ENCODE results near the gene PROSER1. TPM values are rescaled to one million over a fixed set of nuclear protein-coding genes. Genes with fewer than 3 reads are reported as not detected.
A peak's percentile ranks its signal among the peaks of the same experiment; 100 is the strongest.

The PROSER1 gene
- total and polyA plus RNA-seq, 9 of the 15 experiments (the other 6 are each of a cell fraction or from before 2014, with no cell fraction given) = 9.2 to 36.2 (median 10.4) TPM

- TF ChIP-seq SNRNP70 (optimal IDR thresholded peaks at IDR 0.05; ENCODE audit: low read depth, low read length) = no peak
- no peak for TF ChIP-seq SNIP1 (IDR thresholded peaks at IDR 0.05; ENCODE audit: low read depth)
- TF ChIP-seq NCOR1 (IDR thresholded peaks at IDR 0.05) = no peak
- 0 out of 2 replicates have a peak, but pooled peaks have one; percentile 43 for TF ChIP-seq ETS1 (conservative IDR thresholded peaks at IDR 0.05; ENCODE audit: control insufficient read depth, low read depth, low read length)
- no peak for TF ChIP-seq TRIM28 (IDR thresholded peaks at IDR 0.05)
- no peak for TF ChIP-seq ZNF212 (CRISPR knock-in tag; IDR thresholded peaks at IDR 0.05)
- TF ChIP-seq, protein P1, sequence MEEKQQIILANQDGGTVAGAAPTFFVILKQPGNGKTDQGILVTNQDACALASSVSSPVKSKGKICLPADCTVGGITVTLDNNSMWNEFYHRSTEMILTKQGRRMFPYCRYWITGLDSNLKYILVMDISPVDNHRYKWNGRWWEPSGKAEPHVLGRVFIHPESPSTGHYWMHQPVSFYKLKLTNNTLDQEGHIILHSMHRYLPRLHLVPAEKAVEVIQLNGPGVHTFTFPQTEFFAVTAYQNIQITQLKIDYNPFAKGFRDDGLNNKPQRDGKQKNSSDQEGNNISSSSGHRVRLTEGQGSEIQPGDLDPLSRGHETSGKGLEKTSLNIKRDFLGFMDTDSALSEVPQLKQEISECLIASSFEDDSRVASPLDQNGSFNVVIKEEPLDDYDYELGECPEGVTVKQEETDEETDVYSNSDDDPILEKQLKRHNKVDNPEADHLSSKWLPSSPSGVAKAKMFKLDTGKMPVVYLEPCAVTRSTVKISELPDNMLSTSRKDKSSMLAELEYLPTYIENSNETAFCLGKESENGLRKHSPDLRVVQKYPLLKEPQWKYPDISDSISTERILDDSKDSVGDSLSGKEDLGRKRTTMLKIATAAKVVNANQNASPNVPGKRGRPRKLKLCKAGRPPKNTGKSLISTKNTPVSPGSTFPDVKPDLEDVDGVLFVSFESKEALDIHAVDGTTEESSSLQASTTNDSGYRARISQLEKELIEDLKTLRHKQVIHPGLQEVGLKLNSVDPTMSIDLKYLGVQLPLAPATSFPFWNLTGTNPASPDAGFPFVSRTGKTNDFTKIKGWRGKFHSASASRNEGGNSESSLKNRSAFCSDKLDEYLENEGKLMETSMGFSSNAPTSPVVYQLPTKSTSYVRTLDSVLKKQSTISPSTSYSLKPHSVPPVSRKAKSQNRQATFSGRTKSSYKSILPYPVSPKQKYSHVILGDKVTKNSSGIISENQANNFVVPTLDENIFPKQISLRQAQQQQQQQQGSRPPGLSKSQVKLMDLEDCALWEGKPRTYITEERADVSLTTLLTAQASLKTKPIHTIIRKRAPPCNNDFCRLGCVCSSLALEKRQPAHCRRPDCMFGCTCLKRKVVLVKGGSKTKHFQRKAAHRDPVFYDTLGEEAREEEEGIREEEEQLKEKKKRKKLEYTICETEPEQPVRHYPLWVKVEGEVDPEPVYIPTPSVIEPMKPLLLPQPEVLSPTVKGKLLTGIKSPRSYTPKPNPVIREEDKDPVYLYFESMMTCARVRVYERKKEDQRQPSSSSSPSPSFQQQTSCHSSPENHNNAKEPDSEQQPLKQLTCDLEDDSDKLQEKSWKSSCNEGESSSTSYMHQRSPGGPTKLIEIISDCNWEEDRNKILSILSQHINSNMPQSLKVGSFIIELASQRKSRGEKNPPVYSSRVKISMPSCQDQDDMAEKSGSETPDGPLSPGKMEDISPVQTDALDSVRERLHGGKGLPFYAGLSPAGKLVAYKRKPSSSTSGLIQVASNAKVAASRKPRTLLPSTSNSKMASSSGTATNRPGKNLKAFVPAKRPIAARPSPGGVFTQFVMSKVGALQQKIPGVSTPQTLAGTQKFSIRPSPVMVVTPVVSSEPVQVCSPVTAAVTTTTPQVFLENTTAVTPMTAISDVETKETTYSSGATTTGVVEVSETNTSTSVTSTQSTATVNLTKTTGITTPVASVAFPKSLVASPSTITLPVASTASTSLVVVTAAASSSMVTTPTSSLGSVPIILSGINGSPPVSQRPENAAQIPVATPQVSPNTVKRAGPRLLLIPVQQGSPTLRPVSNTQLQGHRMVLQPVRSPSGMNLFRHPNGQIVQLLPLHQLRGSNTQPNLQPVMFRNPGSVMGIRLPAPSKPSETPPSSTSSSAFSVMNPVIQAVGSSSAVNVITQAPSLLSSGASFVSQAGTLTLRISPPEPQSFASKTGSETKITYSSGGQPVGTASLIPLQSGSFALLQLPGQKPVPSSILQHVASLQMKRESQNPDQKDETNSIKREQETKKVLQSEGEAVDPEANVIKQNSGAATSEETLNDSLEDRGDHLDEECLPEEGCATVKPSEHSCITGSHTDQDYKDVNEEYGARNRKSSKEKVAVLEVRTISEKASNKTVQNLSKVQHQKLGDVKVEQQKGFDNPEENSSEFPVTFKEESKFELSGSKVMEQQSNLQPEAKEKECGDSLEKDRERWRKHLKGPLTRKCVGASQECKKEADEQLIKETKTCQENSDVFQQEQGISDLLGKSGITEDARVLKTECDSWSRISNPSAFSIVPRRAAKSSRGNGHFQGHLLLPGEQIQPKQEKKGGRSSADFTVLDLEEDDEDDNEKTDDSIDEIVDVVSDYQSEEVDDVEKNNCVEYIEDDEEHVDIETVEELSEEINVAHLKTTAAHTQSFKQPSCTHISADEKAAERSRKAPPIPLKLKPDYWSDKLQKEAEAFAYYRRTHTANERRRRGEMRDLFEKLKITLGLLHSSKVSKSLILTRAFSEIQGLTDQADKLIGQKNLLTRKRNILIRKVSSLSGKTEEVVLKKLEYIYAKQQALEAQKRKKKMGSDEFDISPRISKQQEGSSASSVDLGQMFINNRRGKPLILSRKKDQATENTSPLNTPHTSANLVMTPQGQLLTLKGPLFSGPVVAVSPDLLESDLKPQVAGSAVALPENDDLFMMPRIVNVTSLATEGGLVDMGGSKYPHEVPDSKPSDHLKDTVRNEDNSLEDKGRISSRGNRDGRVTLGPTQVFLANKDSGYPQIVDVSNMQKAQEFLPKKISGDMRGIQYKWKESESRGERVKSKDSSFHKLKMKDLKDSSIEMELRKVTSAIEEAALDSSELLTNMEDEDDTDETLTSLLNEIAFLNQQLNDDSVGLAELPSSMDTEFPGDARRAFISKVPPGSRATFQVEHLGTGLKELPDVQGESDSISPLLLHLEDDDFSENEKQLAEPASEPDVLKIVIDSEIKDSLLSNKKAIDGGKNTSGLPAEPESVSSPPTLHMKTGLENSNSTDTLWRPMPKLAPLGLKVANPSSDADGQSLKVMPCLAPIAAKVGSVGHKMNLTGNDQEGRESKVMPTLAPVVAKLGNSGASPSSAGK (IDR thresholded peaks at IDR 0.05) = peak; percentile 92
- TF ChIP-seq ZNF41 (CRISPR knock-in tag; conservative IDR thresholded peaks at IDR 0.05) = no peak
- TF ChIP-seq ZNF217 (CRISPR knock-in tag; IDR thresholded peaks at IDR 0.05) = no peak
- TF ChIP-seq RBM39 (optimal IDR thresholded peaks at IDR 0.05; ENCODE audit: low read depth, low read length) = no peak
- TF ChIP-seq CBX8 (IDR thresholded peaks at IDR 0.05; ENCODE audit: borderline replicate concordance, extremely low read depth, low read depth, low read length, poor library complexity, severe bottlenecking) = no peak
- no peak for TF ChIP-seq MAFG (tag; conservative IDR thresholded peaks at IDR 0.05)
- no peak for TF ChIP-seq POLR3A (IDR thresholded peaks at IDR 0.05; ENCODE audit: borderline replicate concordance, extremely low read depth, insufficient read depth, insufficient read length)
- no peak for TF ChIP-seq ZNF79 (CRISPR knock-in tag; IDR thresholded peaks at IDR 0.05; ENCODE audit: low read depth)
- TF ChIP-seq ZZZ3 (IDR thresholded peaks at IDR 0.05) = no peak
- TF ChIP-seq CREB1 (IDR thresholded peaks at IDR 0.05) = peak; percentile 92
- TF ChIP-seq CREB1 (CRISPR knock-in tag; IDR thresholded peaks at IDR 0.05) = peak; percentile 83
Observed at GRCh38 chr13:39037880-39038568, at the start of gene PROSER1, which contains the start of gene NHLRC3 (continued).
